ENCODE measurements around the gene PROSER3. TPM values are rescaled to one million over a fixed set of nuclear protein-coding genes. Genes with fewer than 3 reads are reported as not detected.

The PROSER3 gene
- total RNA-seq, 4 donors from 2014 or later = 3.7 to 9.7 (median 8.6) TPM

DNA sequence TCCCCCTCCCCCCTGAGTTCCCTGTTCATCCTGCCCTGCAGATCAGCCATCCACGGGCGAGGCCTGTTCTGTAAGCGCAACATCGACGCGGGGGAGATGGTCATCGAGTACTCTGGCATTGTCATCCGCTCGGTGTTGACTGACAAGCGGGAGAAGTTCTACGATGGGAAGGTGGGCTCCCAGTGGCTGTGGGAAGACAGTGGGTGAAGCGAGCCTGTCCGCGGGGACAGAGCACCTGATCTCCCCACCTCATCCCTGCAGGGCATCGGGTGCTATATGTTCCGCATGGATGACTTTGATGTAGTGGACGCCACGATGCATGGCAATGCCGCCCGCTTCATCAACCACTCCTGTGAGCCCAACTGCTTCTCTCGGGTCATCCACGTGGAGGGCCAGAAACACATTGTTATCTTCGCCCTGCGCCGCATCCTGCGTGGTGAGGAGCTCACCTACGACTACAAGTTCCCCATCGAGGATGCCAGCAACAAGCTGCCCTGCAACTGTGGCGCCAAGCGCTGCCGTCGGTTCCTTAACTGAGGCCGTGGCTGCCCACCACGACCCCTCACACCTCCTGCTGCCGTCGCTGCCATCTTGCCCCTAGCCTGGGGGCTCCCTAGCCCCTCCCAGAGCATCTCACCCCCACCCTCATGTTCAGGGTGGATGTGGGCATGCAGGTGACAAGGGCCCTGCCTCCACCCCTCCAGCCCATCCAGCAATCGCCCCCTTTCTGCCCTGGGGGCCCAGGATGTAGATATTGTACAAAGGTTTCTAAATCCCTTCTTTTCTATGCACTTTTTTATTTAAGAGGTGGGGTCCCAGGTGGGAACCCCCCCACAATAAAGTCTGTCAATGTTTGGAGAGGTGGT is 19.7 kb upstream of the PROSER3 start:
- peaks cover 13 to 39% (median 15%) of the 10 kb centered on the region in 3 donors for H3K4me1 ChIP-seq

DNA sequence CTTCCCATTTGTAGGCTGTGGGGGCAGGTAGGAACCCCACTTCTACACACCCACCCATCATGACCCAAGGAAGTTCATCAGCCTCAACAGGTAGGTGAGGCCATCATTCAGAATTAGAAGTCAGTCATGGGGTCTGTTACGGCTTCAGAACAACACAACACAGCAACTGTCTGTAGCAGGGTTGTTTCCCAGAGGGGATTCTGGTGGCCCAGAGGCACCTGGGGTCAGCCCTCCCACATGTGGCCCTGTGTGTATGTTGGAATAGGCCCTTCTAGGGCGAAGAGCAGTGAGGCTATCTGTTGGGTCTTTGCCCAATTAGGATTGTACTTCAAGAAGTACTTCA is 19.1 kb upstream of the PROSER3 start:
- no peak for TF ChIP-seq POLR2A (IDR thresholded peaks at IDR 0.05)
- TF ChIP-seq, protein P1, sequence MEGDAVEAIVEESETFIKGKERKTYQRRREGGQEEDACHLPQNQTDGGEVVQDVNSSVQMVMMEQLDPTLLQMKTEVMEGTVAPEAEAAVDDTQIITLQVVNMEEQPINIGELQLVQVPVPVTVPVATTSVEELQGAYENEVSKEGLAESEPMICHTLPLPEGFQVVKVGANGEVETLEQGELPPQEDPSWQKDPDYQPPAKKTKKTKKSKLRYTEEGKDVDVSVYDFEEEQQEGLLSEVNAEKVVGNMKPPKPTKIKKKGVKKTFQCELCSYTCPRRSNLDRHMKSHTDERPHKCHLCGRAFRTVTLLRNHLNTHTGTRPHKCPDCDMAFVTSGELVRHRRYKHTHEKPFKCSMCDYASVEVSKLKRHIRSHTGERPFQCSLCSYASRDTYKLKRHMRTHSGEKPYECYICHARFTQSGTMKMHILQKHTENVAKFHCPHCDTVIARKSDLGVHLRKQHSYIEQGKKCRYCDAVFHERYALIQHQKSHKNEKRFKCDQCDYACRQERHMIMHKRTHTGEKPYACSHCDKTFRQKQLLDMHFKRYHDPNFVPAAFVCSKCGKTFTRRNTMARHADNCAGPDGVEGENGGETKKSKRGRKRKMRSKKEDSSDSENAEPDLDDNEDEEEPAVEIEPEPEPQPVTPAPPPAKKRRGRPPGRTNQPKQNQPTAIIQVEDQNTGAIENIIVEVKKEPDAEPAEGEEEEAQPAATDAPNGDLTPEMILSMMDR (IDR thresholded peaks at IDR 0.05) = no peak
- no peaks in the 10 kb centered on the region for H3K27me3 ChIP-seq
- 92 to 100% methylated on average over 1 to 2 of the region's 2 CpGs for WGBS, 2 donors
- no peak overlapping the region for H3K4me3 ChIP-seq
- no peak overlapping the region for H3K27ac ChIP-seq
- intact Hi-C loops (cut with DNase I) = no loop called here
- peaks cover 22 to 67% (median 32%) of the 10 kb centered on the region in 3 donors for H3K36me3 ChIP-seq
- H3K9me3 ChIP-seq = no peaks in the 10 kb centered on the region
- no peak for DNase-seq
- peaks cover 13 to 44% (median 15%) of the 10 kb centered on the region in 3 donors for H3K4me1 ChIP-seq

More for the DNA sequence above, 19.7 kb upstream of the PROSER3 start:
- Histone ChIP-seq H3K4me3 (no peak overlapping the region), H3K36me3 (peaks cover 27 to 73% (median 38%) of the 10 kb centered on the region in 3 donors), H3K27ac (no peak overlapping the region), H3K27me3 (no peaks in the 10 kb centered on the region), H3K9me3 (no peaks in the 10 kb centered on the region)
- no peak for DNase-seq
- TF ChIP-seq, protein P1 (IDR thresholded peaks at IDR 0.05) = no peak
- TF ChIP-seq POLR2A (IDR thresholded peaks at IDR 0.05) = no peak
- WGBS, 2 donors = 86 to 90% methylated on average over 16 to 22 of the region's 37 CpGs
- intact Hi-C loops (cut with DNase I) = no loop called here

DNA sequence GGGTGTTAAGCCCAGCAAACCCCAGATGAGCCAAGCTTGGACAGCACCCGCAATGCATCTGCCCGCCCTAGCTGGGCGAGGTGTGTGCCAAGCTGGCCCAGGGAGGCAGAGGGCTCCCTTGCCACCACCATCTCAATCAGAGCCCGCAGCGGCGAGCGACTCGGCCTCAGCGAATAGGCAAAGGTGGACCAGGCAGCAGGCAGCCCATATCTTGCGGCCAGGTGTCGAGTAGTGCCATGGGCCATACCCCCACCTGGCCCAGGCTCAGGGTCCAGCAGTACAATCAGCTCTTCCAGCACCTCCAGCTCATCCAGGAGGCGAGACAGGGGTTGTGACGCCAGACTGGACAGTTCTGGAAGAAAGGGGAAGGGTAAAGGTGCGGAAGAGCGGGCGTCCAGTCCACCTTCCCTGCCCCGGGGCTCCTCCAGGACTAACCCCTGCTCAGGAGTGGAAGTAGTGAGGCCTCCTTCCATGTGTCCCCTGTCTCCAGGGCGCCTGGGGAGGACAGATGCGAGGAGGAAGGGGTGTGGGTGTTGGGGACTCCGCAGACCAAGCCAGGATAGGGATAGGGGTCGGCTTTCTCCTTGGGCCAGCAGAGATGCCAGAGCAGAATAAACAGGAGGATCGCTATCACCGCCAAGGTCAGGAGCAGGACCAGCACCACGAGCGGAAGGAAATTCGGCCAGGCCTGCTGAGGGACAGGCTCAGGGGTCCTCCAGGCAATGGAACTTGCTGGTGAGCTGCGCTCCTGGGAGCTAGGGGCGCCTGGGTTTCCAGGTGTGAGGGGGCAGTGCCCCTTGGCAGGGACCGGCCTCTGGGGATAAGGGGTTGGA is 18.5 kb upstream of the PROSER3 start:
- Histone ChIP-seq H3K9me3 (no peaks in the 10 kb centered on the region), H3K4me1 (peaks cover 19 to 50% (median 21%) of the 10 kb centered on the region in 3 donors), H3K4me3 (peak overlapping the region; percentile 46 to 74 (median 60)), H3K27me3 (no peaks in the 10 kb centered on the region), H3K27ac (peak overlapping the region; percentile 61 to 92 (median 82)), H3K36me3 (peaks cover 18 to 61% (median 27%) of the 10 kb centered on the region in 3 donors)
- no peak for DNase-seq
- intact Hi-C loops (cut with DNase I) = no loop called here
- TF ChIP-seq POLR2A (IDR thresholded peaks at IDR 0.05) = no peak
- TF ChIP-seq, protein P1 (IDR thresholded peaks at IDR 0.05) = no peak
- WGBS, 2 donors = 80 to 87% methylated on average over 1 to 9 of the region's 29 CpGs

DNA sequence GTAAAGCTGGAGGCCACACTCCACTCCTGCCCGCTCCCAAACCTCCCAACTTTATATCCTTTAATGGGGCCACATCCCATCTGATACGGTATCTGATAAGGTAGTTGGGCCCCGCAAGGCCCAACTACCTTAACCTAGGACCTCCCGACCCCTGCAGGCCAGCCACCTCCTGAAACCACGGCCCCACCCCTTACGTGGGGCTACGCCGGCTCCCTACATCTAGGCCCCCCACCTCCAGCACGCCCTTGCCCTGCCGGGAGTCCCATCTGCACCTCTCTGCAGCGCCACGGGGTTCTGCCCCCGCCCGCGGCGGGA is 17.9 kb upstream of the PROSER3 start:
- H3K27me3 ChIP-seq = no peaks in the 10 kb centered on the region
- H3K4me3 ChIP-seq = peak overlapping the region; percentile 46 to 74 (median 60)
- no peak for TF ChIP-seq POLR2A (IDR thresholded peaks at IDR 0.05)
- TF ChIP-seq, protein P1 (IDR thresholded peaks at IDR 0.05) = no peak
- no peak for DNase-seq
- H3K36me3 ChIP-seq = peaks cover 15 to 55% (median 27%) of the 10 kb centered on the region in 3 donors
- 7 to 8% methylated on average over 3 to 4 of the region's 16 CpGs for WGBS, 2 donors
- peak overlapping the region; percentile 61 to 92 (median 82) for H3K27ac ChIP-seq
- peaks cover 20 to 53% (median 22%) of the 10 kb centered on the region in 3 donors for H3K4me1 ChIP-seq
- intact Hi-C loops (cut with DNase I) = no loop called here
- no peaks in the 10 kb centered on the region for H3K9me3 ChIP-seq
